HFF-Myc (cell line): ENCODE data around the gene INO80B.
A peak's percentile ranks its signal among the peaks of the same experiment; 100 is the strongest.

Source experiments
- DNase-seq: peaks from one replicate; pipeline ENCODE4 v3.0.0-alpha.2; 2011; ENCODE audit warnings: low read depth; ENCODE audit errors: extremely low read depth
- H3K4me3 ChIP-seq: replicated peaks from 2 replicates; pipeline ENCODE4 v1.5.1; 2011; ENCODE audit warnings: low read depth, mild to moderate bottlenecking, control low read depth, low read length
- TF ChIP-seq, protein P1 (sequence below): IDR thresholded peaks from 2 replicates; pipeline ENCODE4 v1.5.1; 2012; ENCODE audit warnings: mild to moderate bottlenecking, low read depth, low read length, control low read depth; ENCODE audit errors: missing control alignments

Gene INO80B

DNA sequence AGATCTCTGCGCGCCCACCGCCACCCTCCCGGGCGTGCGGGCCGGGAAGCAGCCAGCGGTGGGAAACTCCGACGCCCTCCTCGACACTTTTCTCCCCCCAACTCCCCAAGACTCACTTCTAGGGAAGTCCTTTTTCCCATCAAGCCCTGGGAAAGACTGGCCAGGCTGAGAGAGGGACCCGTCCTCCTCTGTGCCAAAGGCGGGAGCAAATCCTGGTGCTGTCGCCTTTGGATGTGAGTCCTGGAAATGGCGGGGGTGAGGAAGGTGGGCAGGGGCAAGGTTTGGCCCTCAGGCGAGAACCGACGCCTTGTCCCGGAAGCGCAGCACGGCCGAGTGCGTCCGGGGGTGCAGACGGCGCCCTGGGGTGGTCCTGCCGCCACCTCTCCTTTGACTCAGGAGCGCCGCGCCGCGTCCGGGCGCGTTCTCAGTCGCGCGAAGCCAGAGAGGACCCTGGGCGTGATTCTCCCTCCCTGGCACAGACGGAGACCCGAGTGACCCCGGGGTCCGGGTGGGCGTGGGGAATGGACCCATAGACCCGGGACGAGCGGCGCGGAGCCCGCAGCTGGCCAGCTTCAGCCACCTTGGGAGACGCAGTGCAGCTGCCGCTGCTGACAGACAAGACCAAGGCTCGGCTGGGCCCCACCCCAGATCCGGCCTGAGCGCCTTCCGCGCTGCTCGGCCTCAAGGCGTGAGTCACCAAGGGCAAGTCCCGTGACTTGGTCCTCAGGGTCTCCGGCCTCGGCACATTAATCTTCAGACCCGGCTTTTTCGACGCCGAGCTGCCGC is 48.0 kb downstream of the INO80B start:
- TF ChIP-seq, protein P1, sequence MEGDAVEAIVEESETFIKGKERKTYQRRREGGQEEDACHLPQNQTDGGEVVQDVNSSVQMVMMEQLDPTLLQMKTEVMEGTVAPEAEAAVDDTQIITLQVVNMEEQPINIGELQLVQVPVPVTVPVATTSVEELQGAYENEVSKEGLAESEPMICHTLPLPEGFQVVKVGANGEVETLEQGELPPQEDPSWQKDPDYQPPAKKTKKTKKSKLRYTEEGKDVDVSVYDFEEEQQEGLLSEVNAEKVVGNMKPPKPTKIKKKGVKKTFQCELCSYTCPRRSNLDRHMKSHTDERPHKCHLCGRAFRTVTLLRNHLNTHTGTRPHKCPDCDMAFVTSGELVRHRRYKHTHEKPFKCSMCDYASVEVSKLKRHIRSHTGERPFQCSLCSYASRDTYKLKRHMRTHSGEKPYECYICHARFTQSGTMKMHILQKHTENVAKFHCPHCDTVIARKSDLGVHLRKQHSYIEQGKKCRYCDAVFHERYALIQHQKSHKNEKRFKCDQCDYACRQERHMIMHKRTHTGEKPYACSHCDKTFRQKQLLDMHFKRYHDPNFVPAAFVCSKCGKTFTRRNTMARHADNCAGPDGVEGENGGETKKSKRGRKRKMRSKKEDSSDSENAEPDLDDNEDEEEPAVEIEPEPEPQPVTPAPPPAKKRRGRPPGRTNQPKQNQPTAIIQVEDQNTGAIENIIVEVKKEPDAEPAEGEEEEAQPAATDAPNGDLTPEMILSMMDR, result no peak
- H3K4me3 ChIP-seq, result peak overlapping the region; percentile 38
- DNase-seq, result peak; percentile 41

DNA sequence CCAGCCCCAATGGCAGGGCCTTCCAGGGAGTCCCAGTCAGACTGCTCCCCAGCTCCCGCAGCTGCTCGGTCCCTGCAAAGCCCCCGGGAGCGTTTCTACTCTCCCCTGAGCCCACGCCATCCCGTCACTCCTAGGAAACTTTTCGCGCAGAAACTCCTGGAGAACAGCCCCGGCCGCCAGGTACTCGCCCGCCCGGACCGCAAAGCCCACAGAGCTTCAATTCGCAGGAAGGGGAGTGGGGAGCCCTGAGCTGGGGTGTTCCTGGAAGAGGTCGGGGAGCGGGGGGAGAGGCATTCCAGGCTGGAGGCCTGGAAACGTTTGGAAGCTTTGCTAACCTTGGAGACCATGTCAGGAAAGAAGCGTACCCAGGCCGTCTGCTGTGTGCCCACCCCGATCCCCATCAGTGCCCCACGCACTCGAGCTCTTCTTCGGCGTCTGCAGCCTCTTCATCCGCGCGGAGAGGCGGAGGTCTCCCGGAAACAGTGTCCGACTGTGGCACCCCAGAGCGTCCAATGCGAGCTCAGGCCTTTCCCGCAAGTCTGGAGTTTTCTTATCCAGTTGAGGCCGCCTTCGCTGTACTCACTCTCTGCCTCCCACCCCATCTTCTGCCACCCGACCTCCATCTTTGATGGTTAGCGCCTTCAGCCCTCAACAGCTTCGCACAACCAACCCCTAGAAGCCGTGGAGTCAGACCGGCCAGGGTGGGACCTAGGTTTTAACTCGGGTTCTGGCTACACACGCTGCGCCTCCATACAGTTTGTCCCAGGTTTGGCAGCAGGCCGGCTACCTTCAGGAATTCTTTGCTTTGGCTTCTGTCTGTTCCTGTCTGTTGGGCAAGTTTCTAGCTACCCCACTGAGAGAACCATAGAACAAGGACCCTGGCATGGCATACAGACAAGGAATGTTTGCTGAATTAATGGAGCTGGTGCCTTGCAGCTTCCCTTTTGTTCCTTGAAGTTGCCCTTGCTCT is 48.9 kb downstream of the INO80B start:
- peak overlapping the region; percentile 38; the same call in 1 of the 2 replicates for H3K4me3 ChIP-seq
- no peak for DNase-seq
- TF ChIP-seq, protein P1, result no peak

DNA sequence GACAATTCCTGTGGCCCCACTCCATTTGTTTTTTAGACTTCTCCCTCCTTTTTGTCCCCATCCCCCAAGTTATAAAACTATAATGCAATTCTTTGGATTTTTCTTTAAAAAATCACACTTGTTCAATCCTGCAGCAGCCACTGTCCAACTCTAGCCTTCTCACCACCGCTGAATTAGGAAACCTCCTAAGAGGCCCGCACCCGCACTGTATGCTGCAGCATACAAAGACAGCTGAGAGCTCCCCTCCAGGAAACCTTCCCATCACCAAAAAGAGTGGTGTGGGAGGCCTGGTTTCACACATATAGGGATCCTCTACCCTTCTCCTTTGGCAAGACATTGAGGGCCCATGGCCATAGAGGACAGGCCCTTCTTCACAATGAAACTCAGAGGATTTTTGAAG is 49.7 kb downstream of the INO80B start:
- TF ChIP-seq, protein P1, result no peak
- no peak for DNase-seq
- no peak overlapping the region for H3K4me3 ChIP-seq

DNA sequence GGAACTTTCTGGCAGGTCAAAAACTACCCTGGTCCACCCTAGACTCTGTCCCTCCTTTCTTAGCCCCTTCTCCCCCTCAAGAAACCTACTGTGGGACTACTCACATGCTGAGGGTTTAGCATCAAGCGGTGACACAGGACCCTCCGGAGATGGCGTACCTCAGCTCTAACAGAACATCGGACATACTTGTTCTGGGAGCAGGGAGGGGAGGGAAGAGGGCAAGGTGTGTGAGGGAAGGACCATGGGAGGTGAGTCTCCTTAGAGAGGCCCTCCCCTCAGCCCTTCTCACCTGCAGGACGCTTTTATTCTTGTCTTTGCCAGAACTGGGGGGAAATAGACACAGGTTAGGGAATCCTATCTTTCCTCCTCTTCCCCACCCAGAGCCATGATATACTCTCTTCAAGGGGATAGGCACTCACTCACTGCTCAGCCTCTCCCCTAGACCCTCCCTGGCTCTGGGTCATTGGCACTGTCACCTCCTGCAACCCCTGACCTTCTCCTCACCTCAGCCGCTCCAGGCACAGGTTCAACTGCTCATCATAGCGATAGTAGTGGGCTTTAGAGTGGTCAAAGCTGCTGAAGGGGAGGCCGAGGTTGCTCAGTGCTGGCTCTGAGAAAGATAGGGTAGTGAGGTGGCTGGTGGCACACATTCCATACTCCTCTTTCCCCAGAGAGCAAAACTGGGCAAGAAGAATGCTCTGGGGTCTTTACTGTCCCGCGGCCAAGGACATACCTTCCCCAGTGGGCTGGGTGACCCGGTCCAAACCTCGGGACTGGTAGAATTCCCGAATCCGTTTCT is 50.8 kb downstream of the INO80B start:
- DNase-seq, result no peak
- peak overlapping the region; percentile 73 for H3K4me3 ChIP-seq
- TF ChIP-seq, protein P1, result no peak

DNA sequence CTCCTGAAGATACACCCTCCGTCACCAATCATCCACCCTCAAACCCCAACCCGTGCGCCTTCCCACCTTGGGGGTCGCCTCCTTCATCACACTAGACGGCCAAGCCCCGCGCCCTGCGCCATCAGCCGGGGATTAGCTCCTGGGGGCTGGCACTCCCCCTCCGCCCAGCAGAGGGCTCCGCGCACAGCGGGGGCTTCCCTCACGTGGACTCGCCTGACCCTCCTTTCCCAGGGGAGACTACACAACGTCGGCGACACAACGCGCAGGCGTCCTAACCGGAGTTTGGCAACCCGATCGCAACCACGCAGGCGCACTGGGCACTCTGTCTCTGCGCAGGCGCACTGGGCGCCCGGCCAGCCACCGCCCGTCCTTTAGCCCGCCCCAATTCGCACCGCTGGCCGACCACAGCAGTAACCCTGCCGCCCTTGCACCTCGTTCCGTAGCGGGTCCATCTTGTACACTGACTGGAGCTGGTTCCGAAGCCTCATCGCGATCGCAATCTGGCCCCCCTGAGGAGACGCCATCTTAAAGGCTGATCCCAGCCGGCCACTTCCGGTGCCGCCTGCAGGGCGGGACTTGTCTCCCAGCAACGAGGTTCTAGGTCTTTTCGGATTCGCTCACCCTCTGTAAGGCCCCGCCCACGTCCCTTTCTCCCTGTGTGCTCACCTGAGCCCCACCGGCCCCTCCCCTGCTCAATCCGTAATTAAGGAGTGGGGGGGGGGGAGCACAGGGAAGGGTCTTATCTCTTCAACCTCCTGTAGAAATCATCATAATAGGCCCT is 52.4 kb downstream of the INO80B start, which contains the start of gene PCGF1:
Gene PCGF1, minus strand, starts transcription at position 551 of the 781 bp plus-strand sequence. Its CDS starts 27 bp downstream, at position 524.
- TF ChIP-seq, protein P1, result peak; percentile 60
- peak; percentile 92 for DNase-seq
- H3K4me3 ChIP-seq, result peak within 1 kb of the TSS; percentile 73
